OCI-LY1 (cell line): Measurements from ENCODE around the gene KIFC3.

ENCODE experiments used
- CTCF ChIP-seq: fragments of 200-600 bp; sonication (generic), shearing (Covaris generic); IDR thresholded peaks from 2 replicates; pipeline ENCODE4 v1.5.1; 2017; ENCODE audit warnings: mild to moderate bottlenecking, antibody characterized with exemption, low read length, moderate library complexity, mixed read lengths
- EZH2 ChIP-seq: fragments of 200-600 bp; sonication (generic), shearing (Covaris generic); IDR thresholded peaks from 2 replicates; pipeline ENCODE4 v1.8.0; 2017; ENCODE audit warnings: borderline replicate concordance, mixed run types, mild to moderate bottlenecking, antibody characterized with exemption, low read length, moderate library complexity, mixed read lengths

DNA sequence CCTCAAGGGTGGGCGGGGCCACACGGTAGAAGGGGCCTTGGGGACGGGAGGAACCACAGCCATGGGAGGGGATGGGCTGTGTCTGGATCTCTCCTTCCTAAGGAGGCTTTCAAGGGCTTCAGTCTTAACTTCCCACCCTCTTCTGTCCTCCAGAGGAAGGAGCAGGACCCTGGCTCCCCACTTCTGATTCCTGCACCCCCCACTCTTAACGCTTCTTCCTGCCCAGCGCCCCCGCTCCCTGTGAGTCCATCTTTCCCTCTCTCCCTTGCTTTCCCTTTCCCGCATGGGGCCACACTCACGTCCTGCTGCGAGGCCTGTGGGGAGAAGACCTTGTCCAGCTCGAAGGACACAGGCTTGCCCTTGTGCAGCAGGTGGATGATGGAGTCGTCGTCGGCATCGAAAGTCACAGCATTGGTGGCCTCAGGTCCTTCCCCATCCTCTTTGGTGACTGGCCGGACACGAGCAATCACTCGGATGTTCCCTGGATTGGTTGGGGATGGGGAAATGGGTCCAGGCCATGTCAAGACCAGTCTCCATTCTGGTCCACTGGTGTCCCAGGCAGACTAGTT, 37.0 kb downstream of the KIFC3 start:
- TF ChIP-seq CTCF: no peak
- TF ChIP-seq EZH2: no peak
